ENCODE data around the gene PITPNM1.

PITPNM1 gene

GRCh38 chr11:67503119-67504004 is 1.8 kb downstream of the PITPNM1 start:
- DNase-seq (ENCODE audit: low read depth): no peak

- DNase-seq (ENCODE audit: low read depth): no peak
These were observed 2.7 kb downstream of the PITPNM1 start for GRCh38 chr11:67502328-67502979.

- DNase-seq (ENCODE audit: low read depth): no peak
These were observed 3.3 kb downstream of the PITPNM1 start for GRCh38 chr11:67501854-67502253.

- DNase-seq (ENCODE audit: low read depth): no peak
These were observed 4.1 kb downstream of the PITPNM1 start for GRCh38 chr11:67500831-67501715.

GRCh38 chr11:67500484-67500821 is 4.7 kb downstream of the PITPNM1 start:
- DNase-seq (ENCODE audit: low read depth): no peak

GRCh38 chr11:67499808-67500483 is 5.2 kb downstream of the PITPNM1 start:
- no peak for DNase-seq (ENCODE audit: low read depth)

GRCh38 chr11:67498544-67498972 is 6.6 kb downstream of the PITPNM1 start:
- DNase-seq (ENCODE audit: low read depth): no peak

GRCh38 chr11:67497656-67498291 is 7.4 kb downstream of the PITPNM1 start:
- no peak for DNase-seq (ENCODE audit: low read depth)

- no peak for DNase-seq (ENCODE audit: low read depth)
These were observed 9.1 kb downstream of the PITPNM1 start for GRCh38 chr11:67496113-67496512.

- DNase-seq (ENCODE audit: low read depth): no peak
These were observed 9.7 kb downstream of the PITPNM1 start for GRCh38 chr11:67495234-67496005.

GRCh38 chr11:67494371-67495233 is 10.6 kb downstream of the PITPNM1 start:
- no peak for DNase-seq (ENCODE audit: low read depth)

GRCh38 chr11:67493548-67494370 is 11.4 kb downstream of the PITPNM1 start:
- DNase-seq (ENCODE audit: low read depth): no peak

- DNase-seq (ENCODE audit: low read depth): no peak
These were observed 12.2 kb downstream of the PITPNM1 start for GRCh38 chr11:67492801-67493547.

GRCh38 chr11:67492069-67492727 is 13.0 kb downstream of the PITPNM1 start:
- no peak for DNase-seq (ENCODE audit: low read depth)

- no peak for DNase-seq (ENCODE audit: low read depth)
These were observed 13.7 kb downstream of the PITPNM1 start for GRCh38 chr11:67491276-67492068.

- no peak for DNase-seq (ENCODE audit: low read depth)
These were observed 14.5 kb downstream of the PITPNM1 start for GRCh38 chr11:67490727-67491065.

All from fibroblast of the conjunctiva (primary cell).